Fibroblast of pulmonary artery (primary cell): ENCODE measurements around the gene OR10P1.
A peak's percentile ranks its signal among the peaks of the same experiment; 100 is the strongest.

ENCODE experiments used
- DNase-seq: peaks from one replicate; pipeline ENCODE4 v3.0.0-alpha.2; 2010; ENCODE audit warnings: low read depth
- H3K4me3 ChIP-seq: replicated peaks from 2 replicates; pipeline ENCODE4 v1.5.1; 2011; ENCODE audit warnings: low read depth, mild to moderate bottlenecking, control low read depth, low read length, moderate library complexity
- CTCF ChIP-seq: IDR thresholded peaks from 2 replicates; pipeline ENCODE4 v1.5.1; 2011; ENCODE audit warnings: mild to moderate bottlenecking, control low read depth, low read length, inconsistent platforms; ENCODE audit errors: missing control alignments

The OR10P1 gene

GRCh38 chr12:55671746-55672145 is 35.1 kb downstream of the OR10P1 start:
- no peak for DNase-seq
- no peak for TF ChIP-seq CTCF
- no peak overlapping the region for H3K4me3 ChIP-seq

GRCh38 chr12:55673638-55674037 is 36.9 kb downstream of the OR10P1 start:
- TF ChIP-seq CTCF: no peak
- no peak for DNase-seq

GRCh38 chr12:55675666-55676065 is 39.0 kb downstream of the OR10P1 start:
- DNase-seq: no peak
- H3K4me3 ChIP-seq: no peak overlapping the region
- no peak for TF ChIP-seq CTCF

More at GRCh38 chr12:55673638-55674037, 36.9 kb downstream of the OR10P1 start:
- no peak overlapping the region for H3K4me3 ChIP-seq

GRCh38 chr12:55676707-55677106 is 40.0 kb downstream of the OR10P1 start:
- no peak for TF ChIP-seq CTCF
- DNase-seq: no peak
- H3K4me3 ChIP-seq: no peak overlapping the region

- no peak overlapping the region for H3K4me3 ChIP-seq
- TF ChIP-seq CTCF: no peak
- no peak for DNase-seq
Measured at GRCh38 chr12:55679691-55680090, 43.0 kb downstream of the OR10P1 start.

GRCh38 chr12:55681142-55682077 is 44.7 kb downstream of the OR10P1 start:
- H3K4me3 ChIP-seq: peak overlapping the region; percentile 8
- peak; percentile 63 for DNase-seq
- TF ChIP-seq CTCF: peak; percentile 43
